HG03175 (cell line): ENCODE measurements around the gene TGM6.

Experiments
- ATAC-seq: cut with Tn5 transposase; IDR thresholded peaks from one replicate; pipeline ENCODE4 v1.9.1; 2021; ENCODE audit warnings: mild to moderate bottlenecking, moderate library complexity; ENCODE audit not compliant: unreplicated experiment

The TGM6 gene

GRCh38 chr20:2363587-2363986, 17.1 kb upstream of the TGM6 start:
- no peak for ATAC-seq

GRCh38 chr20:2364044-2364443, 16.7 kb upstream of the TGM6 start:
- no peak for ATAC-seq

GRCh38 chr20:2365091-2365490, 15.6 kb upstream of the TGM6 start:
- ATAC-seq: no peak

GRCh38 chr20:2365666-2366065, 15.0 kb upstream of the TGM6 start:
- no peak for ATAC-seq

GRCh38 chr20:2368621-2369020, 12.1 kb upstream of the TGM6 start:
- ATAC-seq: no peak

GRCh38 chr20:2373098-2373497, 7.6 kb upstream of the TGM6 start:
- ATAC-seq: no peak

- no peak for ATAC-seq
Measured at GRCh38 chr20:2374346-2375125, 6.2 kb upstream of the TGM6 start.

GRCh38 chr20:2378893-2379292, 1.8 kb upstream of the TGM6 start:
- ATAC-seq: no peak

- ATAC-seq: no peak
Measured at GRCh38 chr20:2379511-2380229, 1.0 kb upstream of the TGM6 start.

GRCh38 chr20:2381303-2381702, 602 bp downstream of the TGM6 start:
- ATAC-seq: no peak

GRCh38 chr20:2382833-2383232, 2.1 kb downstream of the TGM6 start:
- ATAC-seq: no peak

GRCh38 chr20:2385026-2385425, 4.3 kb downstream of the TGM6 start:
- ATAC-seq: no peak

GRCh38 chr20:2385496-2385895, 4.8 kb downstream of the TGM6 start:
- ATAC-seq: no peak

GRCh38 chr20:2386516-2387179, 5.9 kb downstream of the TGM6 start:
- no peak for ATAC-seq

- ATAC-seq: no peak
Measured at GRCh38 chr20:2387180-2387577, 6.5 kb downstream of the TGM6 start.

- no peak for ATAC-seq
Measured at GRCh38 chr20:2387580-2387979, 6.9 kb downstream of the TGM6 start.

GRCh38 chr20:2390951-2391675, 10.4 kb downstream of the TGM6 start:
- ATAC-seq: no peak

- no peak for ATAC-seq
Measured at GRCh38 chr20:2394411-2395055, 13.8 kb downstream of the TGM6 start.

GRCh38 chr20:2395136-2395535, 14.4 kb downstream of the TGM6 start:
- ATAC-seq: no peak

- no peak for ATAC-seq
Measured at GRCh38 chr20:2396241-2396814, 15.6 kb downstream of the TGM6 start.
